Measurements from ENCODE around the gene DOCK10.

The DOCK10 gene

GRCh38 chr2:224946895-224947294, 95.4 kb downstream of the DOCK10 start:
- ATAC-seq (peak; percentile 64), DNase-seq (no peak)

- DNase-seq (no peak), ATAC-seq (peak; percentile 33)
Observed at GRCh38 chr2:224944707-224945547, 97.3 kb downstream of the DOCK10 start.

- DNase-seq (peak; percentile 53), ATAC-seq (peak; percentile 26)
Observed at GRCh38 chr2:224943601-224944041, 98.6 kb downstream of the DOCK10 start.

- DNase-seq (no peak), ATAC-seq (no peak)
Observed at GRCh38 chr2:224941960-224942359, 100.3 kb downstream of the DOCK10 start.

GRCh38 chr2:224940618-224941017, 101.7 kb downstream of the DOCK10 start:
- DNase-seq = no peak
- peak; percentile 55 for ATAC-seq

- DNase-seq (no peak), ATAC-seq (peak; percentile 73)
Observed at GRCh38 chr2:224938651-224939182, 103.6 kb downstream of the DOCK10 start.

- DNase-seq (no peak), ATAC-seq (no peak)
Observed at GRCh38 chr2:224937887-224938286, 104.4 kb downstream of the DOCK10 start.

GRCh38 chr2:224934526-224935188, 107.6 kb downstream of the DOCK10 start:
- DNase-seq (no peak), ATAC-seq (no peak)

- DNase-seq (no peak), ATAC-seq (peak; percentile 68)
Observed at GRCh38 chr2:224933431-224933830, 108.8 kb downstream of the DOCK10 start.

- no peak for DNase-seq
- ATAC-seq = no peak
Observed at GRCh38 chr2:224932522-224932921, 109.7 kb downstream of the DOCK10 start.

GRCh38 chr2:224931956-224932355, 110.3 kb downstream of the DOCK10 start:
- no peak for ATAC-seq
- no peak for DNase-seq

GRCh38 chr2:224930990-224931389, 111.3 kb downstream of the DOCK10 start:
- ATAC-seq (no peak), DNase-seq (no peak)

- DNase-seq (no peak), ATAC-seq (no peak)
Observed at GRCh38 chr2:224930124-224930523, 112.1 kb downstream of the DOCK10 start.

- no peak for ATAC-seq
- DNase-seq = no peak
Observed at GRCh38 chr2:224929512-224929911, 112.8 kb downstream of the DOCK10 start.

GRCh38 chr2:224927646-224928173, 114.6 kb downstream of the DOCK10 start:
- ATAC-seq (peak; percentile 66), DNase-seq (peak; percentile 67)

GRCh38 chr2:224927011-224927410, 115.3 kb downstream of the DOCK10 start:
- ATAC-seq (no peak), DNase-seq (no peak)

- peak; percentile 41 for ATAC-seq
Observed at GRCh38 chr2:224925810-224926100, 116.5 kb downstream of the DOCK10 start.

GRCh38 chr2:224925061-224925809, 117.0 kb downstream of the DOCK10 start:
- ATAC-seq = peak; percentile 14
- DNase-seq = no peak

More at GRCh38 chr2:224925810-224926100, 116.5 kb downstream of the DOCK10 start:
- no peak for DNase-seq

- ATAC-seq (no peak), DNase-seq (no peak)
Observed at GRCh38 chr2:224924631-224925030, 117.6 kb downstream of the DOCK10 start.

GRCh38 chr2:224922142-224922727, 120.0 kb downstream of the DOCK10 start:
- no peak for ATAC-seq
- no peak for DNase-seq

GRCh38 chr2:224919472-224920110, 122.7 kb downstream of the DOCK10 start:
- ATAC-seq (no peak), DNase-seq (no peak)

Measured in stimulated activated naive CD8-positive, alpha-beta T cell treated with anti-CD3 and anti-CD28 coated beads, Interleukin-15, Interleukin-2, amounts not matched to agents 100 U/mL and 50 U/mL, for 24 hours (primary cell).